ENCODE results near the gene TPI1. TPM values are rescaled to one million over a fixed set of nuclear protein-coding genes. Genes with fewer than 3 reads are reported as not detected.
"Not testable (repeated sequence)": the region's sequence is repeated elsewhere in the genome, so short reads cannot be mapped to it uniquely, and the experiment has no call there.

TPI1 gene
- total RNA-seq, 1 donor from 2014 or later, result 499 TPM

- TF ChIP-seq CTCF (IDR thresholded peaks at IDR 0.05; ENCODE audit: insufficient read depth, low read length, poor library complexity, severe bottlenecking), result no peak
Measured at GRCh38 chr12:6902448-6902847, 35.1 kb downstream of the TPI1 start.

GRCh38 chr12:6903722-6904121, 36.4 kb downstream of the TPI1 start:
- Histone ChIP-seq H3K36me3 (ENCODE audit: control insufficient read depth, insufficient read depth, low read length) (no peaks in the 10 kb centered on the region), H3K4me3 (ENCODE audit: low read depth, low read length) (no peak overlapping the region), H3K27me3 (ENCODE audit: control insufficient read depth, insufficient read depth, low read length) (no peaks in the 10 kb centered on the region)
- DNase-seq (ENCODE audit: low read depth), result no peak
- TF ChIP-seq CTCF (IDR thresholded peaks at IDR 0.05; ENCODE audit: insufficient read depth, low read length, poor library complexity, severe bottlenecking), result no peak

More at GRCh38 chr12:6902448-6902847, 35.1 kb downstream of the TPI1 start:
- Histone ChIP-seq H3K36me3 (ENCODE audit: control insufficient read depth, insufficient read depth, low read length) (no peaks in the 10 kb centered on the region), H3K4me3 (ENCODE audit: low read depth, low read length) (no peak overlapping the region), H3K27me3 (ENCODE audit: control insufficient read depth, insufficient read depth, low read length) (no peaks in the 10 kb centered on the region)
- DNase-seq (ENCODE audit: low read depth), result no peak

- no peaks in the 10 kb centered on the region for H3K36me3 ChIP-seq (ENCODE audit: control insufficient read depth, insufficient read depth, low read length)
- no peak for TF ChIP-seq CTCF (IDR thresholded peaks at IDR 0.05; ENCODE audit: insufficient read depth, low read length, poor library complexity, severe bottlenecking)
- H3K27me3 ChIP-seq (ENCODE audit: control insufficient read depth, insufficient read depth, low read length), result no peaks in the 10 kb centered on the region
- peak within 1 kb of the TSS; percentile 75 for H3K4me3 ChIP-seq (ENCODE audit: low read depth, low read length)
- peak; percentile 89 for DNase-seq (ENCODE audit: low read depth)
Measured at GRCh38 chr12:6904280-6905276, 37.2 kb downstream of the TPI1 start, which contains the start of gene LRRC23. LRRC23 (plus strand) TSS chr12:6904822; CDS start chr12:6905634, 812 bp downstream.

GRCh38 chr12:6905414-6906040, 38.2 kb downstream of the TPI1 start:
- no peak for TF ChIP-seq CTCF (IDR thresholded peaks at IDR 0.05; ENCODE audit: insufficient read depth, low read length, poor library complexity, severe bottlenecking)
- no peaks in the 10 kb centered on the region for H3K27me3 ChIP-seq (ENCODE audit: control insufficient read depth, insufficient read depth, low read length)
- no peak for DNase-seq (ENCODE audit: low read depth)
- peak overlapping the region; percentile 75 for H3K4me3 ChIP-seq (ENCODE audit: low read depth, low read length)
- no peaks in the 10 kb centered on the region for H3K36me3 ChIP-seq (ENCODE audit: control insufficient read depth, insufficient read depth, low read length)

- not testable (repeated sequence) for DNase-seq (ENCODE audit: low read depth); H3K27me3 ChIP-seq (ENCODE audit: control insufficient read depth, insufficient read depth, low read length); H3K36me3 ChIP-seq (ENCODE audit: control insufficient read depth, insufficient read depth, low read length); H3K4me3 ChIP-seq (ENCODE audit: low read depth, low read length)
Measured at GRCh38 chr12:6908141-6908540, 40.8 kb downstream of the TPI1 start.

GRCh38 chr12:6909421-6910145, 42.3 kb downstream of the TPI1 start:
- Histone ChIP-seq H3K27me3 (ENCODE audit: control insufficient read depth, insufficient read depth, low read length) (no peaks in the 10 kb centered on the region), H3K36me3 (ENCODE audit: control insufficient read depth, insufficient read depth, low read length) (no peaks in the 10 kb centered on the region), H3K4me3 (ENCODE audit: low read depth, low read length) (no peak overlapping the region)
- DNase-seq (ENCODE audit: low read depth), result no peak
- TF ChIP-seq CTCF (IDR thresholded peaks at IDR 0.05; ENCODE audit: insufficient read depth, low read length, poor library complexity, severe bottlenecking), result no peak

Measured in kidney epithelial cell (primary cell).